ENCODE data around the gene CD2AP.

DNA sequence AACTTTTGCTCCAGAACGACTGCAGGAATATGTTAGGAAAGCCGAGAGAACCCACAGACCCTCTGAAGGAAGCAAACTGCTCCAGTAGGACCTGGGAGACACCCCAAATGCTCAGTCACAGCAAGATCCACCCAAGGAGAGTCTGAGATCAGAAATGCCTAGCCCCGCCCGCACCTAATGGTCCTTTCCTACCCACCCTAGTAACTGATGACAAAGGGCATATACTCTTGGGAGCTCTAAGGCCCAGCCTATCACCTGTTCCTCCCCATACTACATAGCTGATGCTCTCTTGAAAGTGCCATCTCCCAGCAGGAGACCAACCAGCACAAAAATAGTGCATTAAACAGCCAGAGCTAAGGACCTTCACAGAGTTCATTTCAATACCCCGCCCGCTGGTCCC is 67.6 kb downstream of the CD2AP start:
- TF ChIP-seq TAF1 (IDR thresholded peaks at IDR 0.05; ENCODE audit: borderline replicate concordance, low read depth, low read length) (no peak), POLR2A (IDR thresholded peaks at IDR 0.05; ENCODE audit: low read depth, low read length) (no peak)

Data from GM12892 (cell line).